Stimulated activated CD4-positive, alpha-beta T cell treated with anti-CD3 and anti-CD28 coated beads, Interleukin-1b, Interleukin-23, amount 100 ng/mL, for 4 hours (primary cell): ENCODE data around the gene DRGX.

Experiments
- DNase-seq, 2 donors: peaks; one replicate each; pipeline ENCODE4 v3.0.0-alpha.2; 2020; ENCODE audit warnings: low read depth in 2 of 2

Gene DRGX

DNA sequence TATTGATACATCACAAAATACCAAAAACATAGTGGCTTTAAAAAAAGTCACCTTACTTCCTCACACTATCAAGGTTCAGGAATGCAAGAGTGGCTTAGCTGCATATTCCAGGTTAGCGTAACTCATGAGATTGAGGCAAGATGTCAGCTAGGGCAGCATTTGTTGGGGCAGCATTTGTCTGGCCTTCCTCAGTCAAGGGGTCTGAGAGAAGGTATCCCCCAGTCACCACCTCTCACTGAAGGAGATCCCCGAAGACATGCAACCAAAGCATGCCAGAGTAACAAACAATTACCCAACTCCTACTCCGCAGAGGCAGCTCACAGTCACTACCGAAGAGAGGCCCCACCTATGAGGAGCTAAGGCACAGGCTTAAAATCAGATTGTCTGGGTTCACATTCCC is 48.5 kb downstream of the DRGX start:
- DNase-seq: no peak

DNA sequence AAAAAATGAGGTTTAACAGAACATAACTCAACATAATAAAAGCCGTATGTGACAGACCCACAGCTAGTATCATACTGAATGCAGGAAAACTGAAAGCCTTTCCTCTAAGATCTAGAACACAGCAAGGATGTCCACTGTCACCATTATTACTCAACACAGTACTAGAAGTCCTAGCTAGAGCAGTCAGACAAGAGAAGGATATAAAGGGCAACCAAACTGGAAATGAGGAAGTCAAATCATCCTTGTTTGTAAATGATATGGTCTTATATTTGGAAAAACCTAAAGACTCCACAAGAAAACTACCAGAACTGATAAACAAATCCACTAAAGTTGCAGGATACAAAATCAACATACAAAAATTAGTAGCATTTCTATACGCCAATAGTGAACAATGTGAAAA is 51.0 kb downstream of the DRGX start:
- DNase-seq: no peak

DNA sequence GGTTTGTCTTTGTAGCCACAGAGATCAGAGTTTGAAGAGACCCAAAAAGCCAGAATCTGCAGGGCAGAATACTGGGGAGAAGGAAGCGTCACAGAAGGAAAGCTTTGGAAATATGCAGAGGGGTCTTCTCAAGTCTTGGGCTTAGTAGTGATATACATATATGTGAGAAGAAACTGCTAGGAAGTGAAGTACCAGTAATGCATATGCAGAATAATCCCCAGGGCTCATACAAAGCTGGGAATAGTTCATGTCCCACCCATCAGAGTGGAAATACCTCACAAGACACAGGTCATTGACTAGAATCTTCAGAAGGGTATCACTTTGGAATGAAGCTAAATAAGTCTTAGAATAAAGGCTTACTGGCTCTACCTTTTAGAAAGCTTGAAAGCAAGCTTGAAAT is 57.3 kb downstream of the DRGX start:
- no peak for DNase-seq

DNA sequence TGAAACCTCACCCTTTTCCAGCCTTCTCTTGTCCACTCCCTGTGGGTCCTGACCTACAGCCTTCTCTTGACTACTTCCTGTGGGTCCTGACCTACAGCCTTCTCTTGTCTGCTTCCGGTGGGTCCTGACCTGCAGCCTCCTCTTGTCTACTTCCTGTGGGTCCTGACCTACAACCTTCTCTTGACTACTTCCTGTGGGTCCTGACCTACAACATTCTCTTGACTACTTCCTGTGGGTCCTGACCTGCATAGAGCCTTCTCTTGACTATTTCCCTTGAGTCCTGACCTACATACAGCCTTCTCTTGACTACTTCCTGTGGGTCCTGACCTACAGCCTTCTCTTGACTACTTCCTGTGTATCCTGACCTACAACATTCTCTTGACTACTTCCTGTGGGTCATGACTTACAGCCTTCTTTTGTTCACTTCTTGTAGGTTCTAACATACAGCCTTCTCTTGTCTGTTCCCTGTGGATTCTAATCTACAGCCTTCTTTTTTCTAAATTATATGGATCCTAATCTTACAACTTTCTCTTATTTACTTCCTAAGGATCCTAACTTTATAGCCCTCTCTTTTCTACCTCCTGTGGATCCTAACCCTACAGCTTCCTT is 60.4 kb downstream of the DRGX start:
- DNase-seq: no peak

DNA sequence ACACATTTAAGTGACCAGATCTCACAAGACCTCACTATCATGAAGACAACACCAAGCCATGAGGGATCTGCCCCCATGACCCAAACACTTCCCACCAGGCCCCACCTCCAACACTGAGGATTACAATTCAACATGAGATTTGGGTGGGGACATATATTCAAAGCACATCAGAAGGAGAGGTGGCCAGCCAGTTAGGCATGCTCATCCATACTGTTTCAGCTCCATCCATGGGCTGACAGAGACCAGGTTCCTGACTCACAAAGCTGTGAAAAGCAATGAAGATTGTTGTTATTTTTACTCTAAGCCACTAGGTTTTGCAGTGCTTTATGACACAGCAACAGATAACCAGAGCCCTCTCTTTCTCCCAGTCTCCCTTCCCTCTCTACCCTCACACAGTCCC is 60.9 kb downstream of the DRGX start:
- DNase-seq: no peak

DNA sequence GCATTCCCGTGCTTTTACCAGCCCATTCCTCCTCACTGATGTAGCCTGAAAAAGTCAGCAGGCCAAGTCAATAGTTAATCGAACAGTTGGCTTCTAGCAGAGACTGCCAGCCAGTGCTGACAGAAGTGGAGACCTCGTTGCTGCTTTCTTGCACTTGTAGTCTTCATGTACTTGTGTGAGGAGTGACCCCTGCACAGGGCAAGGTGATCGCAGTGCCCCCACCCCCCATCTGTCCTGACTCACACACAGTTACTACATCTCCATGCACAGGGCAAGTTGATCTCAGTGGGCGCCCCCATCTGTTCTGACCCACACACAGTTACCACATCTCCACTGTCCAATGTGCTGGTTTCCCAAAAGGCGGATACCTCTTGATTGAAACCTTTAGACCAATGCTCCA is 62.7 kb downstream of the DRGX start:
- DNase-seq: no peak

DNA sequence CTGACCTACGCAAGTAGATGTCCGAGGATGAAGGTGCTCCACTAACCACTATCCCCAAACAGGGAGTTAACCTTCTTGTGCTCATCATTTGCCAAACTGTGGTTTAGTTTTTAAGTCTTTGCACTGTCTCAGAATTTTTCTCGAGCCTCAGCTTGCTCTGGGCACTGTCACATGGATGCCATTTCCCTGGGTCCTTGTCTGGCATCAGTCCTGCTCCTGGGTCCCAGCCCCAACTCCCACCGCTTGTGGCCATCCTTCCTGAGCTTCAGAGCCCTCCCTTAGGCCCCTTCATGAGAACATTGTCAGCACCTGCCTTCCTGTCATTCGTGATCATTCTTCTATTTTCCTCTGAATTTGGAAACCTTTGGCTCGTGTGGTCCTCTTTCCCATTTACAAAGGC is 63.1 kb downstream of the DRGX start:
- DNase-seq: no peak

DNA sequence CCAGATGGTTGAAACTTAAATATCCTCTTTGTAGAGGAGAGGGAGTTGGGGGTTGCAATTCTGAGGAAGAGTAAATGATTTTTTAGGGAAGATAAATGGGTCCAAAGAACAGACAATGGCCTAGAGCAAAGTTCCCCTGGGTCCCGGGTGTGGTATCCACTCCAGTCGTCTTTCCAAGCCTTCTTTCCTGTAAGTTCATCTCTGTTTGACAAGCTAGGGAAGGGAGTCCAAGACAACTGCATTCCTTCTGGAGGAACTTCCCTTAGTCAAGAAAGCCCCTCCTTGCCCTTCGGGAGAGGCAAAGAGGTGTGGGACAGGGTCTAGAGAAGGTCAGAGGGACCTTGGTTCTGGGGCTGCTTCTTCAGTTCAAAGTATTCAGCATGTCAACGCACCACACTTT is 63.6 kb downstream of the DRGX start:
- DNase-seq: no peak

DNA sequence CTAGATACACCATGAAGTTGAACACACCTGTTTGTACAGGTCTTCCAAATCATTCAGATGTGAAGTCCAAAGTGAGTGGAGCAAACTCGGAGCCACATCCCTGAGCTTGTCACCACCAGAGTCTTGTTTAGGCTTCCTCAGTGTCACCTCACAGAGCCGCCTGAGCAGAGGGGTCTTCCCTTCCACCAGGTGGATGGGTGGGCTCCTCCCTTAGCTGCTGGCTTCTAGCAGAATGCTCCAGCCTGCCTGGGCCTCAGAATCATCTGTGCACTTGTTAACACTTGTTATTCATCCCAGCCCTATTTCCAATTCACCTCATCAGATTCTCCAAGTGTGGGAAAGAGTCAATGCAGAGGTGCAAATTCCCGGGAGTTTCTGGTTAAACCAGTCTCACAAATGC is 64.5 kb downstream of the DRGX start:
- DNase-seq: no peak

DNA sequence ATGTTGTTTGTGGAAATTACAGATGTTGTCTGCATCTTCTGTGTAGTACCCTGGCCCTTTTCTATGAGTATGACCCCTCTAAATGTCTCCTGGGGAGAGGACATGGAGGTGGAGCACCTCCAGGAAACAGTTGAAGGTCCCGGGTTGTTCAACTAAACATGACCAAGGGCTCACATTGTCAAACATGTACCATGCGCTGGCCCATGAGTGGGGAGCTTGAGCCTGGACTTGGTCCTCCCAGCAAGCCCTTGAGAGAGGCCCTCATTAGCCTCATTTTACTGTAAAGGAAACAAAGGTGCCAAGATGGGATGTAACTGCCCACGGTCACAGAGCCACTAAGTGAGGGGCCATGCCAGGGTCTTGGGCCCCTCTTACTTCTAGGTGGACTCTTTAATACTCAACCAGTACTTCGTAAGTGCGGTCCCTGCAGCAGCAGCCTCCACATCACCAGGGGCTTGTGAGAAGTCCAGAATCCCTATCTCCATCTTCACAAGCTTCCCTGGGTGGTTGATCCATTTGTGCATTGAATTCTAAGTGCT is 65.7 kb downstream of the DRGX start:
- DNase-seq: no peak

DNA sequence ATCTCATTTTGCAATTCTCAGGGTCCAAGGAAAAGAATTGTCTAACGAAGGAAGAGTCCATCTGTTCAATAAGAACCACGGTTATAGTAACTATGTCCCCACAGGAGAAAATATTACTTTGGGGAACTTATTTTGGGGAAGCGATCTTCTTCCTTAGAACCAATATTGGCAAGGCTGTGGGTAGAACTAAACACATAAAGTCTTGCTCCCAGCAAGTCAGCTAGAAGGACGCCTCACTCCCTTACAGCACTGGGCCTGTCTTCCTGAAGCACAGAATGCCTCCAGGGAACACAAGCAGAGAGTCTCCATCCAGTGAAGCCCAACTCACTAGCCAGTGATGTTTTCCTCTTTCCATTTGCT is 66.8 kb downstream of the DRGX start:
- DNase-seq: no peak

DNA sequence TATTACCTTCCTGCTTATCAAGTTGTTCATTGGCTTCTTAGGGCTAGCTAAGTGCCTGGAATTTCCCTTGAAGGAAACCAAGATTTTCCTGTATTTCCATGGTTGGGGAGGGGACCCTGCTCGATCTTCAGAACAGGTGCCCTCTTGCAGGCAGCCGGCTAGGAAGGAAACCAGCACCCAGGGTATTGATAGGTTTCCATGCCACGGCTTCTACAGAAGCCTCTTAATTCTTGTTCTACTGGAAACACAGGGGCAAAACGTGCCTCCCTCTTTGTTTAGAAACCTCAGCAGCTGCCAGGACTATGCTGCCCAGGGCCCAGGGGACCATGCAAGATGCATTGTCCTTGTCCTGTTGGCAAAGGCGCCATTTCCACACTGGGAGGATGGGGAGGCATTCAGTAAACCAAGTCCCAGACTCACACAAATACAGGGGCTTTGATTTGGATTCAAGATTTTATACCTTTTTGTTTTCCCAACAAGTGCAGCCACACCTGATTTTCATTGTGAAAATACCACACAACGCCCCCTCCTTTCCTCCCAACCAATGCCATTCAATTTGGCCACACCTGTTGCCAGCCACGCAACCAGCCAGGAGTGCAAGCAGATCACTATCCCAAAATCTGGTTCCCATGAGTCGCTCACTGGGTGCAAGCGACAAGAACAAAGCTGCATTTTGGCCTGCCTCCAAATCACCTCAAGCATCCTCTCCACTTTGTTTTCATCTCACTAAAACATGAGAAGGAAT is 67.3 kb downstream of the DRGX start:
- DNase-seq: no peak

DNA sequence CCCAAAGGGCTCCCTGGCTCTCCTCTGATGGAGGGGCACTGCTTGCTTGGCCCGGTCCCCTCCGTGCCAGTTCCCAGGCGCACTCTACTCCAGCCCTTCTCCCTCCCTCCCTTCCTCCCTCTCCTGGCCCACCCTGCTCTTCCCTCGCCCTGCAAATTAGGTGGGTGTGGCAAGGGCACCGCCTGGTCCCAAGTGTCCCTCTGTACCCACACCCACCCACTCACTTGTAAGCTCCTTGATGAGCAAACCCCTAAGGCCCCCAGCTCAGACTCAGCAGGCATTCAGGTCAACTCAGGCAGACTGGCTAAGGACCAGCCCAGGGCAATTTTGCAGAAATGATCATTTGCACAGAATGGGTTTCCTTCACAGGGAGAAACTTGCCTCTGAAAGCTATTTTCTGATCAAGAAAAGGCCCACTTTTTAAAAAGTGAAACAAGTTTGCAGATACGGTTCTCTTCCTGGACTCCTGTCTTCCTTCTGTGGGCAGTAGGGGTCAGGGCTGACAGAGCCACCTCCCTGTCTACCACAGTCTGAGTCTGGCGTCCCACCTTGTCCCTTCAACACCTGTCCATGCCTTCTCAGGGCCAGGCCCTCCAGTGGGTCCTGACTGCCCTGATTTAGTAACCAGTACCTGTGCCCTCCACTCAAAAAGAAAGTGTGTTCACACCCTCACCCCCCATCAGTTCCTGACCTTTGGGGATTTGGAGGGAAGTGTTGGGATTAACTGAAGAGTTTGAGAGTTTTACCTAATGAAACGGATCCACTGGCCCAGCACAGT is 68.7 kb downstream of the DRGX start:
- no peak for DNase-seq

DNA sequence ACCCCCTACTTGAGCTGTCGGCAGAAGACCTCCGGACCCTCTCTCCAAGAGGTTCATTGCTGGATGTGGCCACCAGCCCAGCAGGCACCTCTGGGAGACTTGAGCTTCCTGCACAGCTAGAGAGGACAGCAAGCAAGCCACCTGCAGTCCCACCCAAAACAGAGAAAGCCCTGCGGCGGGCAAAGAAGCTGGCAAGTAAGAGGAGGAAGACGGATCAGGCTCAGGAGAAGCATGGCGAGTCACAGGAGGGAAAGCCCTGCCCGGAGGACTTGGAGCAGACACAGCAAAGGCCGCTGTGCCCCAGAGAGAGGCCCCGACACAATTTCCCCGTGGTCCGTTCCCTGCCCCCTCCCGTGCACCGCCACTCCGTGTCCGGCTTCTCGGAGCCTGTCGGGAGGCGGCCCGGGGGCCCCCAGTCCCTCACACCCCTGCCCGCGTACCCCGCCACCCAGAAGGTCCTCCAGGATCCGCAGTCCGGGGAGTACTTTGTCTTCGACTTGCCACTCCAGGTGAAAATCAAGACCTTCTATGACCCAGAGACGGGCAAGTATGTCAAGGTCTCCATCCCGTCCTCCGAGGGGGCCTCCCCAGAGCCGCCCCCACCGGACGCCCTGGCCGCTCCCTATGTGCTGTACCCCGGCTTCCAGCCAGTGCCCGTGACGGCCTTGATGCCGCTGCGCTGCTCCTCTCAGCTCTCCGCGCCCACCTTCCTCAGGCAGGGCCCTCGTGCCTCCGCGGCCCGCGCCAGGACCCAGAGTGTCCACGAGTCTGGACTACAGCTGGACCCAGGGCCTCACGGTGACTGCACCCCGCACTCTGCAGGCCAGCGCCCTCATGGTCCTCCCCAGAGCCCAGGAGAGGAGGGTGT is 69.7 kb downstream of the DRGX start:
- no peak for DNase-seq

DNA sequence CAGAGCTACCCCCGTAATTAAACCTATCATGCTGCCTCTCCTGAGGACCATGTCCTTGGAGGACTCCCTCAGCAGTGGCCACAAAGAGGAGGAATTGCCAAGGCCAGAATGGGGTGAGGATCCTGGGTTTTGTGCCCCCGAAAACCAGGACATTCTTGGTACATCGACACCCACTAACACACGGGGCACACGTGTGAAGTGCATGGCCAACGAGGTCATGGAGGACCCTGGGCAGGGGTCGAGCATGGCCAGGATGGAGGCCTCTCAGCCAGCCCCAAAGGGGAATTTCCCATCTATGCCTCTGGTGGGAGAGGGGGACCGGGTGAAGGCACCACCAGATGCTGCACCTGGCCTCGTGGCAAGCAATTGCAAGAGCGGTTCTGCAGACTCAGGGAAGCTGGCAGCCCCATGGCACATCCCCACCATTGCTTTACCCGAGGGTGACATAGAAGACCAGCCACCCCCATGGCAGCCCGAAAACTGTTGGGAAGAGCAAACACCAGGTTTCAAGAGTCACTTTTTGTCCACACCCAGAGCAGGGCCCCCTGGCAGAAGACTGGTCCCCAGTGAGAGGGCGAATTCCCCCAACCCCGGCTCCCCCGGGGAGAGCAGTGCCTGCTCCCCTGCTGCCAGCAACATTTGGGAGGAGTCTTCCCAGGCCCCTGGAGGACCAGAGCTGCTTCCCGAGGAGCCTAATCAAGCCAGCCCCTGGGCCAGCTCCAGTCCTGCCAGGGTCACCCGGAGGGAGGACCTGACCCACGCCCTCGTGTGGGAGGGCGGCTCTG is 70.6 kb downstream of the DRGX start:
- no peak for DNase-seq

DNA sequence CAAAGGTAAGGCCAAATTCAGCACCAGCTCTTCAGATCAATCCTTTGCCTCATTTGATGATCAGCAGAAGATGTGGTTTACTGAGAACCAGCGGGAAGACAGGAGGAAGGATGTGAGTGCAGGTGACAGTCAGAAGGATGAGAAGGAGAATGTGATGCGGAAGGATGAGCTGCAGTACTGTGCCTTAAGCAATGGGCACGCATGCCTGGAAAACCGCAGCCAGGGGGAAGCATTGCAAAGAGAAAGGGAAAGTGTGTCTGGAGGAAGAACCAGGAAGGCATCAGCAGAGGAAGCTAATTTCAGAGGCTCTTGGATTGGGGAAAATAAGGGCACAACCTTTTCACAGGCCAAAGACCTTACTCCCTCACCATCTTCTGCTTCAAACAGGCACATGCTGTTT is 71.2 kb downstream of the DRGX start:
- no peak for DNase-seq

DNA sequence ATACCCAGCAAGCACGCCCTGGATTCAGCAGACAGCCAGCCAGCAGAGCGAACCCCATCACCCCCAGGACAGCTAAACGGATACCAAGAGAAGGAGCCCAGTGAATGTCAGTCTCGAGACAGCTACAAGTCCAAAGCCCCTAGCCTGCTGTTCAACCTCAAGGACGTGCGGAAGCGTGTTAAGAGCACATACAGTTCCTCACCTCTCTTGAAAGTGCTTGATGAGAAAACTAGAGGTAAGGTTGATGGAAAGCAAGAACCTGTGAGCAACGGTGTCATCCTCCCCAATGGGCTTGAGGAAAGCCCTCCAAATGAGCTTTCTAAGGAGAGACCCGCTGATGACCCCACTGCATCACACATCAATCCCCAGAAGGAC is 72.0 kb downstream of the DRGX start:
- no peak for DNase-seq

DNA sequence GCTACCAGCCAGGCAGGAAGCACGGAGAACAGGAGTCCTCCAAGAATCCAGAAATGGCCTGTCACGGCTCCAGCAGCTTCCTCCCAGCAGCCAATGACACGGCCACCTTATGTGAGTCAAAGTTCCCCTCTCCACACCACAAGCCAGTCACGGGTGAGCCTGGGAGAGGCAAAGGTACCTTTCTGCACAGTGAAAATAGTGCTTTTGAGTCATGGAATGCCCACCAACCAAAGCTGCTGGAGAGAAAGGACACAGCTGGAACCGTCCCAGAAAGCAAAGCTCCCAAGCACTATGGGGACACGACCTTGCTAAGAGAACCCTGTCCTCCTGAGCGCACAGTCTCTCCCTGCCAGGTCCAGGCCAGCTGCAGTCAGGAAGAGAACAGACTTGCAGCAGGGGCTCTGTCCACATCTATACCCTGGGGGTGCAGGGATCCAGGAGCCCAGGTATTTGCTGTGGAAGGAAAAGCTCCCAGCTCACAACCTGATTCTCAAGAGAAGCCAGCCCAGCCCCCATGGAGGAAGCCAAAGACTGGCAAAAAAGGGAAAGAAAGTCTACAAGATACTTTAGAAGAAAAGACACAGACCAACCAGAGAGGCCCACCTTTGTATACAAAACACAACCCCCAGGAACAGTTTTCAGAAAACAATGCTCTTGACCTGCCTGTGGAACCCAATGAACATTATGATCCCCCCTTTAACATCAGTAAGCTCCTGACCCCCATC is 72.6 kb downstream of the DRGX start:
- no peak for DNase-seq

DNA sequence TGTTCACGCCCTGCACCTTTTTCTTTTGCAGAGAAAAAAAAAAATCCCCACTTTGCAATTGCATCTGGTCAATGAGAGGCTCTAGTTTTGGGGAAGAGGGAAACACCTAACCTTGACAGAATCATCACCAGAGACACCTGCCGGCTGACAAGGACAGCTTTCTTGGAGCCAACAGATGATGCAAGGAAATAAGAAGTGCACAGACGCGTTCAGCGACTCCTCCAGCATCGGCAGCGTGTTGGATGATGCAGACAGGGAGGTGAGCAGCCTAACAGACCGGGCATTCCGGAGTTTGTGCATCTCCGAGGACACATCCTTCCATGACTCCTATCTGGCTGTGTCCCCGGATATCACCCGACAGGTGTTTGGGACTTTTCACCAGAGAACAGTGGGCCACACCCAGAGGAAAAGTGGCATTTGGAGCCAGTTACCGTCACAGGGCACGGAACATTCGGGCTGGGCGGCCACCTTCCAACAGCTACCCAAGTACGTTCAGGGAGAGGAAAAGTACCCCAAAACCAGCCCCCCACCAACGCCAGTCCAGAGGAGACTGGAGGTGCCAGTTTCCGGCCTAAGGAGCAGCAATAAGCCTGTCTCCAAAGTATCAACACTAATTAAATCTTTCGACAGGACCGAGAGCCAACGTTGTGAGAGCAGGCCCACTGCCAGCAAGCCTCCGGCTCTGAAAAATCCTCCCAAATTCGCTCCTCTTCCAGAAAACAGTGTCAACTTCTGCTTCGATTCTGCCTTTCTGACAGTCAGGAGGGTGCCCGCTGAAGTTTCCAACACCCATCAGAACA is 73.3 kb downstream of the DRGX start:
- no peak for DNase-seq

DNA sequence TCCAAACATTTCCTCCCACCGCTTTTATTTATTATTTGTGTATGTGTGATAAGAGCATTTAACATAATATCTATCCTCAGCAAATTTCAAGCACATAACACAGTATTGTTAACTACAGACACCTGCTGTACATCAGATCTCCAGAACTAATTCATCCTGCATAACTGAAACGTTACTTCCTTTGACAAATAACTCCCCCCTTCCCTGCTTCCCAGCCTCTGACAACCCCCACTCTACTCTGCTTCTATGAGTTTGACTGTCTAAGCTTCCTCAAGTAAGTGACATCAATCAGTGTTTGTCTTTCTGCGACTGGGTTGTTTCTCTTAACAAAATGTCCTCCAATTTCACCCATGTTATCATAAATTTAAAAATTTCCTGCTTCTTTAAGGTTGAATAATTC is 74.9 kb downstream of the DRGX start:
- no peak for DNase-seq
